OCI-LY3 (cell line): ENCODE measurements around the gene CADM2.

Source experiments
- H2AFZ ChIP-seq: fragments of 200-600, 300-600 bp; shearing (Covaris generic); 2 replicates; pipeline ENCODE4 v1.6.0; 2014; ENCODE audit warnings: antibody characterized with exemption, low read depth, low read length
- H3K27ac ChIP-seq: fragments of 200-600, 300-600 bp; sonication (generic); 2 replicates; pipeline ENCODE4 v1.5.1; 2014; ENCODE audit warnings: mild to moderate bottlenecking, low read length, moderate library complexity, mixed read lengths
- H3K27me3 ChIP-seq: fragments of 200-600, 300-600 bp; sonication (generic); 2 replicates; pipeline ENCODE4 v1.6.1; 2014; ENCODE audit warnings: low read depth, low read length, mixed read lengths
- H3K36me3 ChIP-seq: fragments of 200-600, 300-600 bp; sonication (generic); replicated peaks from 2 replicates; pipeline ENCODE3; 2014; ENCODE audit warnings: low read depth, low read length, mixed read lengths
- H3K4me1 ChIP-seq: fragments of 300-600, 200-600 bp; sonication (generic); 2 replicates; pipeline ENCODE4 v1.6.1; 2014; ENCODE audit warnings: low read length, mixed read lengths
- H3K4me2 ChIP-seq: fragments of 200-600, 300-600 bp; sonication (generic); 2 replicates; pipeline ENCODE4 v1.6.1; 2014; ENCODE audit warnings: low read length, mixed read lengths
- H3K4me3 ChIP-seq: fragments of 300-600, 200-600 bp; sonication (generic); 2 replicates; pipeline ENCODE4 v1.5.1; 2014; ENCODE audit warnings: antibody characterized with exemption, mild to moderate bottlenecking, low read length, moderate library complexity
- H3K79me2 ChIP-seq: fragments of 300-600, 200-600 bp; shearing (Covaris generic); 2 replicates; pipeline ENCODE4 v1.6.1; 2014; ENCODE audit warnings: mild to moderate bottlenecking, low read length, mixed read lengths
- H3K9ac ChIP-seq: fragments of 300-600, 200-600 bp; shearing (Covaris generic); 2 replicates; pipeline ENCODE4 v1.6.0; 2014; ENCODE audit warnings: mild to moderate bottlenecking, low read length, moderate library complexity
- H3K9me3 ChIP-seq: fragments of 200-600, 300-600 bp; shearing (Covaris generic); 2 replicates; pipeline ENCODE4 v1.6.1; 2014; ENCODE audit warnings: low read length, mixed read lengths; ENCODE audit not compliant: insufficient read depth
- H4K20me1 ChIP-seq: fragments of 200-600, 300-600 bp; sonication (generic); 2 replicates; pipeline ENCODE4 v1.6.1; 2016; ENCODE audit warnings: low read length, mixed read lengths; ENCODE audit not compliant: insufficient read depth
- EZH2phosphoT487 ChIP-seq: fragments of 200-600 bp; shearing (Covaris generic); IDR thresholded peaks from 2 replicates; pipeline ENCODE4 v1.6.1; 2018; ENCODE audit warnings: antibody characterized with exemption, mixed run types, low read depth
- TF ChIP-seq, protein P1 (sequence below): fragments of 200-600, 300-600 bp; sonication (generic); IDR thresholded peaks from 2 replicates; pipeline ENCODE4 v1.5.1; 2014; ENCODE audit warnings: antibody characterized with exemption, low read length, low read depth

The CADM2 gene

DNA sequence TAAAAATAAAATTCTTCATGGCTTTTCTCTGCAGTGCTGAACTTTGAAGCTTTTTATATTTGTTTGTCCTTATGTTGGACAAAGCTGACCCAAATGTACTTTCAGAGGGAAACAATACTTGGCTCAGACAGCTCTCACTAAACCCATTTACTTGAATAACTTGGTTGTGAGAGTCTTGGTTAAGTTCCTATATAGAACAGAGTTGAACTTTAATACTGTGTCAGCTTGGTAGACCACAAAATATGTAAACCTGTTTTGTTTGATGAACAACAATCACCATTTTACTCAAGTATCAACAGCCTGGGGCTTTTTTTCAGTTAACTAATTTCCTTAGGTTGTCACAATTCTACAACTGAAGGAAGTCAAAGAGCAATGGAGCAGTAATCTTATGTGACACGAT, 211.9 kb downstream of the CADM2 start:
- Histone ChIP-seq H2AFZ (no peak overlapping the region), H3K9ac (no peak overlapping the region)

DNA sequence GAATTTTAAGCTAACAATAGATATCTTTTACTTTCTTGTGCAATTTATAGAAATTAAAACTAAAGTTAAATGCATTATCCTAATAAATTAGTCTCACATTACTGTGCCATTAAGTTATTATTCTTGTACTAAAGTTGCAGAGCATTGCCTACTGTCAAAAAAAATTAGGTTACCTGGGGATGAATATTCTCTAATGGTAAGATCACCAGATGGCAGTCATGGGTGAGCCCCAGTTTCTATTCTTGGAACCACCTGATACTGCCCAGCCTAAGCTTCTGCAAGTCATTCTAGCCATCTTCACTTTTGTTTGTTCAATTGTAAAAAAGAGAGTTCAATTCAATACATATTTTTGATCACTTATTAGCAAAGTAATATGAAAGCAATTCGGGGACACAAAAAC, 213.2 kb downstream of the CADM2 start:
- no peak overlapping the region for H3K4me2 ChIP-seq
- H3K27ac ChIP-seq: no peak overlapping the region
- H3K36me3 ChIP-seq: no peaks in the 10 kb centered on the region

More for the DNA sequence above, 211.9 kb downstream of the CADM2 start:
- H3K79me2 ChIP-seq: no peaks in the 10 kb centered on the region
- no peaks in the 10 kb centered on the region for H3K27me3 ChIP-seq
- H3K4me2 ChIP-seq: no peak overlapping the region
- TF ChIP-seq EZH2phosphoT487: no peak
- TF ChIP-seq, protein P1, sequence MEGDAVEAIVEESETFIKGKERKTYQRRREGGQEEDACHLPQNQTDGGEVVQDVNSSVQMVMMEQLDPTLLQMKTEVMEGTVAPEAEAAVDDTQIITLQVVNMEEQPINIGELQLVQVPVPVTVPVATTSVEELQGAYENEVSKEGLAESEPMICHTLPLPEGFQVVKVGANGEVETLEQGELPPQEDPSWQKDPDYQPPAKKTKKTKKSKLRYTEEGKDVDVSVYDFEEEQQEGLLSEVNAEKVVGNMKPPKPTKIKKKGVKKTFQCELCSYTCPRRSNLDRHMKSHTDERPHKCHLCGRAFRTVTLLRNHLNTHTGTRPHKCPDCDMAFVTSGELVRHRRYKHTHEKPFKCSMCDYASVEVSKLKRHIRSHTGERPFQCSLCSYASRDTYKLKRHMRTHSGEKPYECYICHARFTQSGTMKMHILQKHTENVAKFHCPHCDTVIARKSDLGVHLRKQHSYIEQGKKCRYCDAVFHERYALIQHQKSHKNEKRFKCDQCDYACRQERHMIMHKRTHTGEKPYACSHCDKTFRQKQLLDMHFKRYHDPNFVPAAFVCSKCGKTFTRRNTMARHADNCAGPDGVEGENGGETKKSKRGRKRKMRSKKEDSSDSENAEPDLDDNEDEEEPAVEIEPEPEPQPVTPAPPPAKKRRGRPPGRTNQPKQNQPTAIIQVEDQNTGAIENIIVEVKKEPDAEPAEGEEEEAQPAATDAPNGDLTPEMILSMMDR: no peak
- H3K36me3 ChIP-seq: no peaks in the 10 kb centered on the region
- no peaks in the 10 kb centered on the region for H3K4me1 ChIP-seq
- no peak overlapping the region for H3K27ac ChIP-seq
- no peaks in the 10 kb centered on the region for H4K20me1 ChIP-seq
- no peaks in the 10 kb centered on the region for H3K9me3 ChIP-seq
- no peak overlapping the region for H3K4me3 ChIP-seq

DNA sequence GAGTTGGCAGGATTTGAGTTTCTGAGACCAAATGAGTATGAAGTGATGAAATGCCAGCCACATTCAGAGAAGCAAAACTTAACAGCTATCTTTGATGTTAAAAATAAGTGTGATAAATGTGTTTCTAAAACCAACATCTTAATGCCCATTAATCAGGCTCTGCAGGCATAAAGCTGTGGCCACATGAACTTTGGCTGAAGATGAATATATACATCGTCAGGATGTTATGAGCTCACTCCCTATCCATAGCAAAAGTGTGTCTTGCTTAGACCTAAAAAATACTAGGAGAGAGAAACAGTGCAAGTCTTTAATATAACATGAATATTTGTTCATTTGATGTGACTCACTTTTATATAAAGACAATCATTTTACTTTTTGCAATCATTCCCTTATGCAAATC, 218.0 kb downstream of the CADM2 start:
- Histone ChIP-seq H3K27me3 (no peaks in the 10 kb centered on the region), H2AFZ (no peak overlapping the region), H3K9ac (no peak overlapping the region), H3K27ac (no peak overlapping the region), H3K79me2 (no peaks in the 10 kb centered on the region), H4K20me1 (no peaks in the 10 kb centered on the region), H3K4me2 (no peak overlapping the region), H3K4me1 (no peaks in the 10 kb centered on the region), H3K36me3 (no peaks in the 10 kb centered on the region), H3K4me3 (no peak overlapping the region), H3K9me3 (no peaks in the 10 kb centered on the region)
- TF ChIP-seq EZH2phosphoT487: no peak
- TF ChIP-seq, protein P1: no peak

More for the DNA sequence above, 213.2 kb downstream of the CADM2 start:
- Histone ChIP-seq H4K20me1 (no peaks in the 10 kb centered on the region), H3K27me3 (no peaks in the 10 kb centered on the region), H3K4me1 (no peaks in the 10 kb centered on the region), H3K9me3 (no peaks in the 10 kb centered on the region), H2AFZ (no peak overlapping the region), H3K9ac (no peak overlapping the region), H3K79me2 (no peaks in the 10 kb centered on the region), H3K4me3 (no peak overlapping the region)
- TF ChIP-seq EZH2phosphoT487: no peak
- TF ChIP-seq, protein P1: 0 out of 2 replicates have a peak, but pooled peaks have one; percentile 3

DNA sequence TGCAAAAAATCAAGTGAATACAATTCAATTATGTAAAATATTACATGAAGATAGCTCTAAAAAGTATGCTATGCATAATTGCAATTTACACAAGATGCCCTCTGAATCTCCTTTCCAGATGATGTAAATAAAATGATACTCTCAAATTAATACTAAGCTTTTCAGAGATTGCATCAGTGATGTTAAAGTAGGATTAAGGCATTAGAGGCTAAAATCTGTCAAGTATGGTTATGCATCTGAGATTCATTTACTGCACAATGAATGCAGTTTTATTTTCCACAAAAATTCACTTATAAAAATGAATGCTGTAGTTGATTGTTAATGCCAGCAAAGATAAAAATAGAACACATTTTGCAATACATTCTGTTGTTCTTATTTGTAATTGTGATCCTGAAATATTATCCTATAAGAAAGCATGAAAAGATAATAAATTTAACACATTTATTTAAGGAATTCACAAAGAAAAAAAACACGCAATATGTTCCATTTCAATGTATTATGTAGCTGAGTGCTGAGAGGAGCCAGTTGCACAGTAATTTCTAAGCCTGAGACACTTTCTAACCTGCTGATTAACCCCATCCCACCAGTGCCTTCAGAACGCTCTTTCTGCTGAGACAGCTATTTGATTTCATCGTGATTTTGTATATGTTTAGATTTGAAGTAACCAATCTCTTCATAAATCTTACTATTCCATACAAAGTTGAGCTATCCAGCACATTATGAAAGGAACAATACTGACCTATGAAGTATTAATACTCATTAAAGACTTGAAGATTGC, 224.4 kb downstream of the CADM2 start:
- Histone ChIP-seq H3K27me3 (no peaks in the 10 kb centered on the region), H3K27ac (no peak overlapping the region), H3K9me3 (no peaks in the 10 kb centered on the region), H3K79me2 (no peaks in the 10 kb centered on the region), H3K4me2 (no peak overlapping the region), H2AFZ (no peak overlapping the region), H3K4me3 (no peak overlapping the region), H3K36me3 (no peaks in the 10 kb centered on the region), H4K20me1 (no peaks in the 10 kb centered on the region), H3K4me1 (no peaks in the 10 kb centered on the region), H3K9ac (no peak overlapping the region)
- TF ChIP-seq, protein P1: no peak
- no peak for TF ChIP-seq EZH2phosphoT487
